KOPT-K1 (cell line): Measurements from ENCODE around the gene PGM1.

Experiments used
- H3K27ac ChIP-seq: fragments of 200-600 bp; sonication (generic); 2 replicates; pipeline ENCODE4 v1.5.1; 2016; ENCODE audit warnings: antibody characterized with exemption, mild to moderate bottlenecking, low read depth, low read length; ENCODE audit not compliant: poor library complexity, severe bottlenecking
- H3K36me3 ChIP-seq: fragments of 200-600 bp; sonication (generic); 2 replicates; pipeline ENCODE4 v1.5.1; 2017; ENCODE audit warnings: antibody characterized with exemption, mild to moderate bottlenecking, low read length, moderate library complexity; ENCODE audit not compliant: insufficient read depth
- H3K9me3 ChIP-seq: fragments of 200-600 bp; sonication (generic); 2 replicates; pipeline ENCODE4 v1.5.1; 2017; ENCODE audit warnings: antibody characterized with exemption, low read length, mild to moderate bottlenecking; ENCODE audit not compliant: insufficient read depth, poor library complexity, severe bottlenecking

The PGM1 gene

DNA sequence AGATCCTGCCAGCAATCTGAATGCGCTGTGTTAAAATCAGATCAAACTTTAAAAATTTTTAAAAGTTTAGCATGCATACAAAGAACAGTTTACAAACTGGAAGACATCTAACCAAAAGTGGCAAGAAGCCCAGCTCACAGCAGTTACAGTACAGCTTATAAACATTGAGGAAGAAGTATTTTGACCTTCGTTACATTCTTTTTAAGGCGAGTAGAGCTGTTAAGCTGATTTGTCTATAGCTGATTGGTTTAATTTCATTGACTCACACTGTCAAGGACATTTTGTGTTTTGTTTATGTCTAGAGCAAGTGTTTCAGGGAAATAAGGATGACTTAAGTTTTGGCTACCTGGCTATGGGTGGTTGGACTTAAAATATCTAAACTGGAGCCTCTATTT is 3.0 kb upstream of the PGM1 start:
- H3K9me3 ChIP-seq, result no peaks in the 10 kb centered on the region
- no peaks in the 10 kb centered on the region; the same call in 1 of the 2 replicates for H3K36me3 ChIP-seq
- H3K27ac ChIP-seq, result no peak overlapping the region

DNA sequence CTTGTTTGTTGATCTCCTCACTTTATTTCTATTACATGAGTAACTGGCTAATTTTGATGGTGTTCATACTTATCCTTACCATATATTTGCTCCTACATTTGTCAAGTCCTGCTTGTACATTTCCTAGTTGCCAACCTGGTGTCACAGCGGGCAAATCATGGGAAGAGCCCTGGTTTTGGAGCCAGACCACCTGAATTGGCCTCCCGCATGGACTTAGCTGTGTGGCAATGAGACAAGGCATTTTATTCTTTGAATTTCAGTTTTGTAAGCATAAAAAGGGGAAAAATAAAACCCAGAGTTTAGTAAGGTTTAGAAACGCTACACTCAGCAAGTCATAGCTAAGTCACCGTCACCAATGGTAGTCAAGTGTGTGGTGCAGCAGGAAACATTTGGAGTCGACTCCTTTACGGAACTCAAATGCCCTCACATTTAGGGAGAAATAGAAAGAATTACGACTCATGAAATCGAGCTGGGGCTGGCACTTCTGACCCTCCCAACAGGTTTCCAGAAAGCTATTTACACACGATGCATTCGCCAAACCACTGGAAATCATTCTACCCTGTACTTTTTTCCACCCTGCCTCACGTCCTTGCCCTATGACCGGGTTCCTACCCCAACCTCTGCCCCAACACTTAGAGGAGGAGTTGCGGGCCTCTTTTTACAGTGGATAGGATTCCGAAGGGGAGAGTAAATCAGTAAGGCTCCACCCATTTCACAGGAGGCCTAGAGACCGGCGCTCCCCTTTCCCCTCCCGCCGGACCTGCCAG is 492 bp upstream of the PGM1 start:
- no peaks in the 10 kb centered on the region; the same call in 1 of the 2 replicates for H3K36me3 ChIP-seq
- H3K9me3 ChIP-seq, result no peaks in the 10 kb centered on the region
- H3K27ac ChIP-seq, result peak overlapping the region; percentile 83

DNA sequence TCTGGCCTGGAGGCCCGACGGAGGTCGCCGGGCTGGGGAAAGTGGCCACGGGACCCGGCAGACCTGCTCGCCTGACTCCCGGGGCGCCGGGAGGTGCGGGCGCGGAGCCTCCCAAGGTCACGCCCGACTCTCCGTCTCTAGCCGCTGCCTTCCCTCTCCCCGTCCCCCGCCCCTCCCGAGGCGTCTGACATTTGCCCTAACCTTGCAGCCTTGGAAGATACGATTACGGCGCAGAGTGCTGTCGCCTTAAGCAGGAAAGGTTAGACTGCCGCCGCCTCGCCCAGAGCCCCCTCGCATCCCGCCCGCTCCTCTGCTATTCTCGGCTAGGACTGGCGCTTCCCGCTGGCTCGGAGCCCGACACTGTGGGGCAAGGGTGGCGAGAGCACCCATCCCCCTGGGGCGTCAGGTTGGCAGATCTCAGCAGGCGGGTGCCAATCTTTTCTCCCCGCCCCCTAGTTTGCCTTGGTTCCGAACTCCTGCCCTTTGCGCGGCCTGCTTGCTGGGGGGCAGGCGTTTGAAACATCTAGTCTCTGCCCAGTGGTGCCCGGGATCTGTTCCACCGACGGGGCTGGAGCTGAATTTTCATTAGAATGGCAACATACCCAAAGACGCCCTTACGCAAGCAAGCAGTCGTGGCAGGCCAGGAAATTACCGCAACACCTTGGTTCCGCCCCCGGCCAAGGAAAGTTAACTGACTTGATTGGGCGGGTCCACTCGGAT is 835 bp downstream of the PGM1 start:
- H3K36me3 ChIP-seq, result 0 out of 2 replicates have a peak, but pooled peaks cover 5% of the 10 kb centered on the region
- peak overlapping the region; percentile 83 for H3K27ac ChIP-seq
- H3K9me3 ChIP-seq, result no peaks in the 10 kb centered on the region

DNA sequence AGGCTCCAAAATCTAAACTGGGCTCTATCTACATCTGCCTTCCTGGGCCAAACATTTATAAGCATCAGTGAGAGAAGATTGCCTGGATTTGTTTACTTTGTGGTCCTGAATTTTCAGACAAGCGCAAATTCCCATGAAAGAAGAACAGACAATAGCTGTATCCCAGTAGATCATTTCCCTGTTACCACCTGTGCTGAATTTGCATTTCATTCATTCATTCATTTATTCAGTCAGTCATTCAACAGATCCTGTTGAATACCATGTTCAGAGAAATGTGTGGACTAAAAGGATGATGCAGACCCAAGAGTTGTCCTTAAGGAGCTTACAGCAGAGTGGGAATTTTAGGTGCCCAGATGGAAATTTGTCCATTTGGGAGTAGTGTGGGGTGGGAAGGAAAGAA is 2.2 kb downstream of the PGM1 start:
- Histone ChIP-seq H3K9me3 (no peaks in the 10 kb centered on the region), H3K36me3 (0 out of 2 replicates have a peak, but pooled peaks cover 5% of the 10 kb centered on the region), H3K27ac (no peak overlapping the region)

DNA sequence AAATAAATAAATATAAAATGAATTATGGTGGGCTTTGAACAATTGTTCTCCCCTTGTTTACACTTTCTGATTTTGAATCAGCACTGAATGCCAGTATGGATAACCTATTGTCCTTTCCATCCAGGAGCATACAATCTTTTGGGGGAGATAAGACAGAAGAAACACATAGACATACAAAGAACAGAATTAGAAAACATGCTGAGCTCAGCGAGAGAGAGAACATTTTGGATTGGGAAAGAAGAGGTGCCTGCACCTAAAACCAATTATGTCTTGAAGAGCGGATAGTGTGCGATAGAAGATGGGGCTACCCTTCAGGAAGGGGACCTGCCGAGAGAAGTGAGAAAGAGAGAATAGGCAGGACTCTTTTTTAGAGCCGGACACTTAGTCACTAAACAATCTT is 6.6 kb downstream of the PGM1 start:
- H3K27ac ChIP-seq, result no peak overlapping the region
- no peaks in the 10 kb centered on the region for H3K9me3 ChIP-seq
- H3K36me3 ChIP-seq, result 0 out of 2 replicates have a peak, but pooled peaks cover 5% of the 10 kb centered on the region

DNA sequence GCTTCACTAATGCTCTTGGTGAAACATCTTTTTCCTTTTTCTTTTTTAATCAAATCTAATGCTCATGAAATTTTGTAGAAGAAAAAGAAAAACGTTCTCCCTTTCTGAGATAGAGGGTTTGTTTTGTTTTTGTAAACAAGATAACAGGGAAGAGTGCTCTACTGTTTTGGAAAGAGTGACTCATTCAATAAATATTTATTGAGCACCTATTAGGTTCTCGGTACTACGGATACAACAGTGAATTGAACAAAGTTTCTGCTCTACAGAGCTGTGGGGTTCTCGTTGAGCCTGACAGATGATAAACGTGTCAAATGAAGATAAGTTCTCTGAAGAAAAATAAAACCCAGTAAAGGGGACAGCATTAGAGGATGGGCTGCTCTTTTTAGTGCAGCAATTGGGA is 7.0 kb downstream of the PGM1 start:
- Histone ChIP-seq H3K9me3 (no peaks in the 10 kb centered on the region), H3K27ac (no peak overlapping the region), H3K36me3 (0 out of 2 replicates have a peak, but pooled peaks cover 5% of the 10 kb centered on the region)

DNA sequence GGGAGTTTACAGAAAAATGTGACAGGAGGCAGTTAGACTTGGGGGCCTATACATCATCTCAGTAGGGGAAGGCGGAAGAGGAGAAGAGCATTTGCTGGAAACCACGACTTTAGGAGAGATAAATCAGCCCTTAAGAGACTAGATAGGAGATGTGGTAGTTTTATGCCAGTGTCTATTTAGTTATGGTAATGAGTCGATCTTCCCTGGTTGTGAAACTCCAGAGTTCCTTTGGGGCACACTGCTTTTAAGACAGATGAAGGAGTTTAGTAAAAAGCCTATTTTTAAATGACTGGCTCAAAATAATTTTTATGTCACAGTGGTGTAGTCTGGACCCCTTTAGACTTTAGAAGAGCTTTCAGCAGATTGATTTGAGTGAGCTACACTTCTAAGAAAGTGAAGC is 7.8 kb downstream of the PGM1 start:
- Histone ChIP-seq H3K36me3 (0 out of 2 replicates have a peak, but pooled peaks cover 5% of the 10 kb centered on the region), H3K9me3 (no peaks in the 10 kb centered on the region), H3K27ac (no peak overlapping the region)

DNA sequence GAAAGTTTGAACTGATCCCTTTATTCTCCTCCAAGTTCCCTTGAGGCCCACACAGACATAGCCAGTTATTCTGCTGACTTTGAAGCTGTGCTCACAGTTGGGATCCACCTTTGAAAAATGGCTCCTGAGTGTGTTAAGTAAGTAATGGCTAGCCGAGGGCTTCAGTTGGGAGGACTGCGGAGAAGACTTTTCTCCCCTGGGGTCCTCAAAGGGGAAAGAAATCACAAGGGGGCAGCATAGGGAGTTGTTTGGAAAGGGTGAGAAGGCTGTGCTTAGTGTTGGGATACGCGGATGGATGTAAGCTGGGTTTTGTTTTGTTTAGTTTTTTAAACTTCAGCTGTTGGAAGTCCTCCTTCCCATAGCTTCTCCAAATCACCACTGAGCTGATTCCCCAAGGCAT is 8.3 kb downstream of the PGM1 start:
- no peaks in the 10 kb centered on the region for H3K9me3 ChIP-seq
- no peak overlapping the region for H3K27ac ChIP-seq
- 0 out of 2 replicates have a peak, but pooled peaks cover 5% of the 10 kb centered on the region for H3K36me3 ChIP-seq

DNA sequence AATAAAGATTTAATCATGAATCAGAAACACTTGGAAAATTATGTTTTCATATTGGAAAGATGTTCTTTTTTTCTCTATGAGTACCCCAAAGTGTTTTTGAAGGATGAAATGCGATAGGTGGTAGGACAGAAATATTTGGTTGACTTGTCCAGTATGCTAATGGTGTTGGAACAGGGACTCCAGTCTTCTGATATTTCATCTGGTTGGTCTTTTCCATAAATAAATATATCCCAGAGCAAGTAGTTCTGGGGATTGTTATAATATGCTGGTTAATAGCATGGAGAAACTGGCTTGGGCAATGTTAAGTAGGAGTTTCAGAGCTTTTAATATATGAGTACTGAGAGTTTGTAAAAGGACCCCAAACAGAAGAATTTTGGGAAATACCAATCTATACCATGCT is 8.7 kb downstream of the PGM1 start:
- no peak overlapping the region for H3K27ac ChIP-seq
- 0 out of 2 replicates have a peak, but pooled peaks cover 5% of the 10 kb centered on the region for H3K36me3 ChIP-seq
- H3K9me3 ChIP-seq, result no peaks in the 10 kb centered on the region

DNA sequence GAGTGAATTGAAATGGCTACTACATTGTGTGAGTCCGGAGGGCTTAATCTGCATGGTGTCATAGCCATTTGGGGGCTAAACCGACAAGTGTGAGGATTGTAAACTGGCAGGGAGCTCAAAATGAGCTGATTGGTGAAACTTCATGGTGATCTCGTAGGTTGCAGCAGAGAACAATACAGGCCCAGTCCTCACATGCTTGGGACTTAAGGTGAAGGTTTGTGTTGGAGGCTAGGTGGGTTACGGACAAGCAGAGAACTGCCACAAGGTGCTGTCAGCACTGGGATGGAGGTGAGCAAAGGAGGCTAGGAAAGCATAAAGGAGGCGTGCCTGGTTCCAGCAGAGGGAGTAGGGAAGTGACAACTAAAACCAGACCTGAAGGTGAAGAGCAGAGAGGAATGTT is 9.4 kb downstream of the PGM1 start:
- Histone ChIP-seq H3K9me3 (no peaks in the 10 kb centered on the region), H3K36me3 (0 out of 2 replicates have a peak, but pooled peaks cover 5% of the 10 kb centered on the region), H3K27ac (no peak overlapping the region)

DNA sequence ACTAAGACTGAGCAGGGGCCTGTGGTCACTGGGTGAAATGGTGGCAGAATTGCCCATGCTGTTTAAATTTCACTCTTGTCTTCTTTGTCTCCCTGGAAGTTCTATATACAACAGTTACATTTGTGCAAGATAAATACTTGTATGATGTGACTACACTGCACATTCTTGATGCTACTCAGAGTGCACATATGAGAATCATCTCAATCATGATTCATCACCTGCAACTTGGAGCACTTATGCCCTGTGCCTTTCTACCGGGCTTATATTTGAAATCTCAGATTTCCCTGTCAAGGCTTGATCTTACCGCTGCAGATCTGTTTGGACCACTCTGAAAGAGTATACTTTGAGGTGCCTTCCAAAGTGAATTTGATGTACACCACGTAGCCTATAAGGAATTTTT is 10.6 kb downstream of the PGM1 start:
- Histone ChIP-seq H3K9me3 (no peaks in the 10 kb centered on the region), H3K27ac (no peak overlapping the region), H3K36me3 (0 out of 2 replicates have a peak, but pooled peaks cover 2% of the 10 kb centered on the region)

DNA sequence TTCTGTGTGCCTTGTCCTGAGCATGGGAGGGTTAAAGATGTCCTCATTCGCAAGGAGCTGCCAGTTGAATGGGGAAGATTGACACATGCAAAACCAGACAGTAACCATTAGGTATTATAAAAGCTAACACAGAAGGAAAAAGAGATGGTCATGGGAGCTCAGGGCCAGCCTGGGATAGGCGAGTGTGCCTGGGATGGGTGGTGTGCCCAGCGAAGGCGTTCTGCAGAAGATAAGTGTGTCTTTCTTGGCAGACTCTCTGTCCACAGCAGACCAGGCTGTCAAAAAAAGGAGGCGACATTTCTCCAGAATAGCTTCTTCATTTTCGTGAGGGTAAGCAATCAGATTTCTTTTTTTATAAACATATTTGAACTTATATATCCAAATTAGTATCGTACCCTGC is 14.1 kb downstream of the PGM1 start:
- no peak overlapping the region for H3K27ac ChIP-seq
- H3K9me3 ChIP-seq, result no peaks in the 10 kb centered on the region
- no peaks in the 10 kb centered on the region for H3K36me3 ChIP-seq

DNA sequence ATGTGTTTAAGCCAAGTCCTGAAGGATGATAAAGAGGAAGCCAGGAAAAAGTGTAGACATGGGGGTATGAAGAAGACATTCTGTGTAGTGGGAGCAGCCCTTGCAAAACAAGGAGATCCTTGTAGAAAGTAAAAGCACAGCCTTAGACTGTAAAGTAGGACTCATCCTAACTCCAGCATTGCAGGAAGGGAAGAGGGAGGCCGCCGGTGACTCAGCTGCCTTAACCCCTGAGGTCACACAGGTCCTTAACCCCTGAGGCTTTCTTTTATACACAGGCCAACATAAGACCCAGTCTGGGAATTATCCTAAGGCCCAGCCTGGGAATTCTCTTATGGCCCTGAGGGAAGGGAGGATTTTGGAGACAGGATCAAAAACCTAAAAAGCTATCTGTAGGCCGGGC is 18.0 kb downstream of the PGM1 start:
- no peaks in the 10 kb centered on the region for H3K9me3 ChIP-seq
- H3K36me3 ChIP-seq, result no peaks in the 10 kb centered on the region
- H3K27ac ChIP-seq, result no peak overlapping the region

DNA sequence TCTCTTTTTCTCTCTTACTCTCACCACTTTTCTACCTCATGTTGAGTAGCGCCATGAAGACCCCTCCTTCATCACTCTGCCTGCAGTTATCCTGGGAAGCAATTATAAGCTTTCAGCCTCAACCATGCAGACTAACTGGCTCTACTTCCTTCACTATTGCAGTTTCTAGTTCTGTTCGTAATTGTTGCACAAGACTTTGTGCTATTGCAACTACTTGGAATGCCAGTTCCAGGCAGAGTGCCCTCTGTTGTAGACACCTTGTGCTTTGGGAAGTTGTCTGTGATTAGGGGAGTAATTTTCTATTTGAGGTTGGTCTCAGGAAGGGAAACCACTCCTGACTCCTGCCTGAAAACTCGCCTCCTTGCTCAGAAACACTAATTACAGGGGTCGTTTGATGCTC is 19.4 kb downstream of the PGM1 start:
- Histone ChIP-seq H3K9me3 (no peaks in the 10 kb centered on the region), H3K36me3 (no peaks in the 10 kb centered on the region), H3K27ac (no peak overlapping the region)

DNA sequence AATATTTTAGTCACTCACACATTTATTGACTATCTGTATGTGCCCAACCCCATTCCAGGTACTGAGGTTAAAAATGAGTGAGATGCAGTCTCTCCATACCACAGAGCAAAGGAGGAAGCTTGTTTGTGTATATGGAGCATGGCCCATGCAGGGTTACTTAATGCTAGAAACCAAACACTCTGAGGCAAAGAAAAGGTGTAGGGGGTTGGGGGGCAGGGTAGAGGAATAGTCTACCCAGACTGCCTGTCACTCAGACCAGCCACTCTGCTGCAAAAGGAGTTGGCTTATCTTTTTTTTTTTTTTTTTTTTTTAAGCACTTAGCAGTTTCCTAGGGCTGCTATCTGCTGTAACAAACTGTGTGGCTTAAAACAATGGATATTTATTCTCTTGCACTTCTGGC is 19.8 kb downstream of the PGM1 start:
- H3K9me3 ChIP-seq, result no peaks in the 10 kb centered on the region
- H3K27ac ChIP-seq, result no peak overlapping the region
- H3K36me3 ChIP-seq, result no peaks in the 10 kb centered on the region
